Neural cell (in vitro differentiated cells): ENCODE measurements around the gene SKIC8.

Experiments used
- CTCF ChIP-seq: fragments of 450-650 bp; IDR thresholded peaks from 2 replicates; pipeline ENCODE4 v1.5.1; 2014; ENCODE audit warnings: antibody characterized with exemption, mild to moderate bottlenecking, moderate library complexity; ENCODE audit not compliant: poor library complexity, severe bottlenecking
- EP300 ChIP-seq: fragments of 450-650 bp; conservative IDR thresholded peaks from 2 replicates; pipeline ENCODE4 v1.6.1; 2014; ENCODE audit warnings: antibody characterized with exemption, mild to moderate bottlenecking, moderate library complexity; ENCODE audit not compliant: poor library complexity, severe bottlenecking
- EZH2 ChIP-seq: fragments of 200-600, 300-800 bp; shearing (Covaris generic), sonication (generic); IDR thresholded peaks from 2 replicates; pipeline ENCODE4 v1.6.1; 2014; ENCODE audit warnings: antibody characterized with exemption, low read length, borderline replicate concordance, mild to moderate bottlenecking; ENCODE audit not compliant: insufficient read depth, poor library complexity, severe bottlenecking
- MXI1 ChIP-seq: fragments of 450-650 bp; conservative IDR thresholded peaks from 2 replicates; pipeline ENCODE4 v1.6.1; 2014; ENCODE audit warnings: antibody characterized with exemption, mild to moderate bottlenecking; ENCODE audit not compliant: poor library complexity, severe bottlenecking
- RAD21 ChIP-seq: fragments of 450-650 bp; conservative IDR thresholded peaks from 2 replicates; pipeline ENCODE4 v1.6.1; 2014; ENCODE audit warnings: antibody characterized with exemption, mild to moderate bottlenecking, moderate library complexity
- REST ChIP-seq: IDR thresholded peaks from 2 replicates; pipeline ENCODE4 v1.6.1; 2012; ENCODE audit warnings: borderline replicate concordance
- SMC3 ChIP-seq: fragments of 450-650 bp; conservative IDR thresholded peaks from 2 replicates; pipeline ENCODE4 v1.6.1; 2014; ENCODE audit warnings: antibody characterized with exemption, mild to moderate bottlenecking, moderate library complexity; ENCODE audit not compliant: poor library complexity
- TAF1 ChIP-seq: IDR thresholded peaks from 2 replicates; pipeline ENCODE4 v1.6.1; 2012; ENCODE audit warnings: low read depth

DNA sequence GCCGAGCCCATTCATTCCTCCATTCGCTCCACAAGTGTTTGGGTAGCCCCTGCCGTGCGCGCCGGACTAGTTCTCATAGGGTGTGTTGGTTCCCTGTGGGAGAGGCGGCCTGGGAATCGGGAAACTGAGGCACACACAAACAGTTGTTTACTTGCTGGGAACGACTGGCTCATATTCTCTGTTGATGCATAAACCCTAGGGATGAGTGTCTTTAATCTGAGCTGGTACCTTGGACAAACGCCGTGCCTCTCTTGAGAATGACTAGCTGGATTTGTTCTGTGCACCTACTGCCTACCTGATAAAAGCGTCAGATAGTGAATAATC, 34.3 kb downstream of the SKIC8 start:
- no peak for TF ChIP-seq REST
- TF ChIP-seq MXI1: no peak
- TF ChIP-seq SMC3: no peak
- TF ChIP-seq CTCF: no peak
- no peak for TF ChIP-seq EP300
- TF ChIP-seq EZH2: no peak
- TF ChIP-seq RAD21: no peak
- TF ChIP-seq TAF1: no peak
